ENCODE measurements around the gene HSF5. TPM values are rescaled to one million over a fixed set of nuclear protein-coding genes. Genes with fewer than 3 reads are reported as not detected.

Gene HSF5
- total RNA-seq, 1 experiment from 2014 or later: 0.82 TPM

GRCh38 chr17:58521680-58522079 is 33.5 kb upstream of the HSF5 start:
- Histone ChIP-seq H3K4me3 (ENCODE audit: low read length) (no peak overlapping the region), H3K9me3 (ENCODE audit: low read length) (no peaks in the 10 kb centered on the region), H3K79me2 (ENCODE audit: low read length) (peaks cover 9% of the 10 kb centered on the region), H3K36me3 (ENCODE audit: insufficient read depth, low read length) (no peaks in the 10 kb centered on the region), H2AFZ (ENCODE audit: low read length) (no peak overlapping the region), H4K20me1 (ENCODE audit: insufficient read depth, low read depth, low read length) (no peaks in the 10 kb centered on the region), H3K4me1 (ENCODE audit: low read length) (peaks cover 16% of the 10 kb centered on the region), H3K9me2 (replicated peaks; ENCODE audit: insufficient read depth, low read length) (no peaks in the 10 kb centered on the region), H3K27me3 (ENCODE audit: low read length) (no peaks in the 10 kb centered on the region), H3K9ac (ENCODE audit: low read length) (no peak overlapping the region), H3K27ac (ENCODE audit: low read length) (no peak overlapping the region), H3K4me2 (ENCODE audit: low read depth, low read length, poor library complexity, severe bottlenecking) (no peak overlapping the region)
- no peak for DNase-seq

GRCh38 chr17:58520843-58521430 is 32.7 kb upstream of the HSF5 start:
- peak overlapping the region; percentile 29 for H3K4me2 ChIP-seq (ENCODE audit: low read depth, low read length, poor library complexity, severe bottlenecking)
- peak overlapping the region; percentile 29; the same call in 1 of the 2 replicates for H3K4me3 ChIP-seq (ENCODE audit: low read length)
- peak overlapping the region; percentile 81 for H2AFZ ChIP-seq (ENCODE audit: low read length)
- H3K79me2 ChIP-seq (ENCODE audit: low read length): peaks cover 16% of the 10 kb centered on the region
- H3K9me3 ChIP-seq (ENCODE audit: low read length): no peaks in the 10 kb centered on the region
- H3K27ac ChIP-seq (ENCODE audit: low read length): no peak overlapping the region
- H3K9me2 ChIP-seq (replicated peaks; ENCODE audit: insufficient read depth, low read length): no peaks in the 10 kb centered on the region
- no peaks in the 10 kb centered on the region for H3K27me3 ChIP-seq (ENCODE audit: low read length)
- peak overlapping the region; percentile 10; the same call in 1 of the 2 replicates for H3K9ac ChIP-seq (ENCODE audit: low read length)
- no peaks in the 10 kb centered on the region for H4K20me1 ChIP-seq (ENCODE audit: insufficient read depth, low read depth, low read length)
- no peaks in the 10 kb centered on the region for H3K36me3 ChIP-seq (ENCODE audit: insufficient read depth, low read length)
- DNase-seq: peak; percentile 82
- peaks cover 24% of the 10 kb centered on the region for H3K4me1 ChIP-seq (ENCODE audit: low read length)

GRCh38 chr17:58517928-58518609 is 29.9 kb upstream of the HSF5 start:
- H3K79me2 ChIP-seq (ENCODE audit: low read length): peaks cover 36% of the 10 kb centered on the region
- no peaks in the 10 kb centered on the region for H3K36me3 ChIP-seq (ENCODE audit: insufficient read depth, low read length)
- no peaks in the 10 kb centered on the region for H3K9me2 ChIP-seq (replicated peaks; ENCODE audit: insufficient read depth, low read length)
- peaks cover 45% of the 10 kb centered on the region for H3K4me1 ChIP-seq (ENCODE audit: low read length)
- DNase-seq: peak; percentile 100
- no peaks in the 10 kb centered on the region for H3K27me3 ChIP-seq (ENCODE audit: low read length)
- peak overlapping the region; percentile 82 for H3K4me2 ChIP-seq (ENCODE audit: low read depth, low read length, poor library complexity, severe bottlenecking)
- no peaks in the 10 kb centered on the region for H3K9me3 ChIP-seq (ENCODE audit: low read length)
- peak overlapping the region; percentile 89 for H2AFZ ChIP-seq (ENCODE audit: low read length)
- peak overlapping the region; percentile 67 for H3K27ac ChIP-seq (ENCODE audit: low read length)
- peaks cover 5% of the 10 kb centered on the region; the same call in 1 of the 2 replicates for H4K20me1 ChIP-seq (ENCODE audit: insufficient read depth, low read depth, low read length)
- H3K4me3 ChIP-seq (ENCODE audit: low read length): peak overlapping the region; percentile 94
- H3K9ac ChIP-seq (ENCODE audit: low read length): peak overlapping the region; percentile 89

DNA sequence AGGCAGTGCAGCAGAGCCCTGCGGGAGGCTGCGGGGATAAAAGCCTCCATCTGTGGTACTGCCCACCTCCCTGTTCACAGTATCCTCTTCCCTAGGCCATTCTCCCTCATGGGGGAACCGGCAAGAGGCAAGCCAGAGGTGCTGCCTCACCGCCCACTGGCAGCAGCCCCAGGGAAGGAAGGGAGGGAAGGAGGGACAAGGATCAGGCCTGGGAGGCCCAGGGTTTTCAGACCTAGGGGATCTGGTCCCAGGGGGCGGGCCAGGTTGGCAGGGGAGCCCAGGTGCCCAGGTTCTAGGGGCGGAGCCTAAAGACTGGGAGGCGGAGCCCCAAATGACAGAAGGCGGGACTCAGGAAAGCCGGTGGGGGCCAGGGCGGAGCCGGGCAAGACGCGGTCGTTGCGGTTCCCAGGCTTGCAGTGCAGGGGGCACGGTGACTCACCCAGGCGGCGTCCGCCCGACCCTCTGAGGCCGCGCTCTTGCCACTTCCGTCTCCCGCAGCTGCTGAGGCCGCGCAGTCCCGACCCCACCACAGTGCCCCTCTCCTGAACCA is 29.2 kb upstream of the HSF5 start:
- Histone ChIP-seq H3K4me2 (ENCODE audit: low read depth, low read length, poor library complexity, severe bottlenecking) (peak overlapping the region; percentile 92), H2AFZ (ENCODE audit: low read length) (no peak overlapping the region), H3K9me3 (ENCODE audit: low read length) (no peaks in the 10 kb centered on the region), H3K4me3 (ENCODE audit: low read length) (peak overlapping the region; percentile 94), H3K27ac (ENCODE audit: low read length) (peak overlapping the region; percentile 34; the same call in 1 of the 2 replicates), H3K9me2 (replicated peaks; ENCODE audit: insufficient read depth, low read length) (no peaks in the 10 kb centered on the region), H3K27me3 (ENCODE audit: low read length) (no peaks in the 10 kb centered on the region), H4K20me1 (ENCODE audit: insufficient read depth, low read depth, low read length) (peaks cover 8% of the 10 kb centered on the region; the same call in 1 of the 2 replicates), H3K4me1 (ENCODE audit: low read length) (peaks cover 51% of the 10 kb centered on the region), H3K9ac (ENCODE audit: low read length) (peak overlapping the region; percentile 89), H3K36me3 (ENCODE audit: insufficient read depth, low read length) (peaks cover 4% of the 10 kb centered on the region; the same call in 1 of the 2 replicates), H3K79me2 (ENCODE audit: low read length) (peaks cover 42% of the 10 kb centered on the region)
- no peak for DNase-seq

- Histone ChIP-seq H3K9me3 (ENCODE audit: low read length) (no peaks in the 10 kb centered on the region), H3K4me2 (ENCODE audit: low read depth, low read length, poor library complexity, severe bottlenecking) (peak overlapping the region; percentile 92), H3K27ac (ENCODE audit: low read length) (no peak overlapping the region), H3K9ac (ENCODE audit: low read length) (peak overlapping the region; percentile 89), H3K9me2 (replicated peaks; ENCODE audit: insufficient read depth, low read length) (no peaks in the 10 kb centered on the region), H3K36me3 (ENCODE audit: insufficient read depth, low read length) (peaks cover 10% of the 10 kb centered on the region; the same call in 1 of the 2 replicates), H3K27me3 (ENCODE audit: low read length) (no peaks in the 10 kb centered on the region), H2AFZ (ENCODE audit: low read length) (no peak overlapping the region), H3K4me3 (ENCODE audit: low read length) (peak overlapping the region; percentile 94), H3K4me1 (ENCODE audit: low read length) (peaks cover 53% of the 10 kb centered on the region), H3K79me2 (ENCODE audit: low read length) (peaks cover 46% of the 10 kb centered on the region), H4K20me1 (ENCODE audit: insufficient read depth, low read depth, low read length) (peaks cover 8% of the 10 kb centered on the region; the same call in 1 of the 2 replicates)
- DNase-seq: no peak
Measured at GRCh38 chr17:58516644-58517377, 28.6 kb upstream of the HSF5 start.

DNA sequence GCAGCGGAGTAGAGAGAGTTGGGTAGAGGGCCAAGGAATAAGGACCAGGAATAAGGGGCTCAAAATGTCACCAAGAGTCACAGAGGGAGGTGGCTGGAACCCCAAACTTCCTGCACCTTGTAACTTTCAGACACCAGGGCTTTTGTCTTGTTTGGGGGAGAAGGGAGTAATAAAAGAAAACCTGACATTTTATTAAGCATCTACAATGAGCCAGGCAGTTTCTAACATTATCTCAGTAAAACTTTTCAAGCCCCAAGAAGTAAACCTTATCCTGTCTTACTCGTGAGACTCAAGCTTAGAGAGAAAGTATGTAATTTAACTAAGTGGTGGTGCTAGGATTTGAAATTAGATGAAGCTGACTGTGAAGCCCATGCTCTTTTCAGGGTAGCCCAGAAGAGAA is 27.1 kb upstream of the HSF5 start:
- no peak for DNase-seq
- H3K79me2 ChIP-seq (ENCODE audit: low read length): peaks cover 59% of the 10 kb centered on the region
- H3K27ac ChIP-seq (ENCODE audit: low read length): peak overlapping the region; percentile 6; the same call in 1 of the 2 replicates
- H2AFZ ChIP-seq (ENCODE audit: low read length): no peak overlapping the region
- H3K9ac ChIP-seq (ENCODE audit: low read length): peak overlapping the region; percentile 89
- H3K9me2 ChIP-seq (replicated peaks; ENCODE audit: insufficient read depth, low read length): no peaks in the 10 kb centered on the region
- no peaks in the 10 kb centered on the region for H3K27me3 ChIP-seq (ENCODE audit: low read length)
- peaks cover 8% of the 10 kb centered on the region; the same call in 1 of the 2 replicates for H4K20me1 ChIP-seq (ENCODE audit: insufficient read depth, low read depth, low read length)
- H3K4me3 ChIP-seq (ENCODE audit: low read length): peak overlapping the region; percentile 97
- peak overlapping the region; percentile 92 for H3K4me2 ChIP-seq (ENCODE audit: low read depth, low read length, poor library complexity, severe bottlenecking)
- H3K9me3 ChIP-seq (ENCODE audit: low read length): no peaks in the 10 kb centered on the region
- H3K4me1 ChIP-seq (ENCODE audit: low read length): peaks cover 52% of the 10 kb centered on the region
- H3K36me3 ChIP-seq (ENCODE audit: insufficient read depth, low read length): peaks cover 19% of the 10 kb centered on the region

DNA sequence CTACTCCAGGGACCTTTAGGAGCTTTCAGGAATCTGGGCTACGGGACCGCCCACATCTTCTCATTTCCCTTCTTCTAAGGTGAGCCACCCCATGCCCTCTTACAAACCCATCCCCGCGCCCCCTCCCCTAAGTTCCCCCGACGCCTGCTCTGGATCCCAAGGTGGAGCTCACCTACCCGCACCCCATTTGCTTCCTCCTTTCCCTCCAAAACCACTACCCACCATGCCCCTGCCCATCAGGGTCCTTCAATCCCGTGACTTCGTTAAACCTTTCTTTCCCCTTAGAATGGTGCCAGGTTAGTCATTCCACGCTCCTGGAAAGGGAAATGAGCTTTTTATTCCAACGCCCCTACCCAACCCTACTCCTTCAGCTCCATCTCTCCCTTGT is 26.6 kb upstream of the HSF5 start:
- Histone ChIP-seq H3K36me3 (ENCODE audit: insufficient read depth, low read length) (peaks cover 19% of the 10 kb centered on the region), H2AFZ (ENCODE audit: low read length) (no peak overlapping the region), H4K20me1 (ENCODE audit: insufficient read depth, low read depth, low read length) (peaks cover 8% of the 10 kb centered on the region; the same call in 1 of the 2 replicates), H3K9me3 (ENCODE audit: low read length) (no peaks in the 10 kb centered on the region), H3K27ac (ENCODE audit: low read length) (peak overlapping the region; percentile 6; the same call in 1 of the 2 replicates), H3K4me1 (ENCODE audit: low read length) (peaks cover 47% of the 10 kb centered on the region), H3K79me2 (ENCODE audit: low read length) (peaks cover 59% of the 10 kb centered on the region), H3K9me2 (replicated peaks; ENCODE audit: insufficient read depth, low read length) (no peaks in the 10 kb centered on the region), H3K4me2 (ENCODE audit: low read depth, low read length, poor library complexity, severe bottlenecking) (peak overlapping the region; percentile 92), H3K9ac (ENCODE audit: low read length) (peak overlapping the region; percentile 89), H3K27me3 (ENCODE audit: low read length) (no peaks in the 10 kb centered on the region), H3K4me3 (ENCODE audit: low read length) (peak overlapping the region; percentile 97)
- no peak for DNase-seq
